ENCODE results near the gene DAZL. TPM values are rescaled to one million over a fixed set of nuclear protein-coding genes. Genes with fewer than 3 reads are reported as not detected.

The DAZL gene
- not detected in 2 replicates for total RNA-seq

- H3K27me3 ChIP-seq (ENCODE audit: insufficient read depth, low read length), result no peaks in the 10 kb centered on the region
- no peaks in the 10 kb centered on the region for H3K79me2 ChIP-seq (ENCODE audit: insufficient read depth, low read length)
- peak within 1 kb of the TSS; percentile 19 for H3K4me2 ChIP-seq (ENCODE audit: insufficient read depth, low read length)
- H4K20me1 ChIP-seq (ENCODE audit: insufficient read depth, low read length), result no peaks in the 10 kb centered on the region
- H3K4me3 ChIP-seq (ENCODE audit: insufficient read depth, low read length), result no peak within 1 kb of the TSS
- H3K36me3 ChIP-seq (ENCODE audit: insufficient read depth, low read length), result no peaks in the 10 kb centered on the region
- peaks cover 7% of the 10 kb centered on the region for H3K4me1 ChIP-seq (ENCODE audit: insufficient read depth, low read length)
- H2AFZ ChIP-seq (ENCODE audit: low read length), result no peak within 1 kb of the TSS
- H3K9me3 ChIP-seq (ENCODE audit: low read depth, low read length), result no peaks in the 10 kb centered on the region
- no peak within 1 kb of the TSS for H3K27ac ChIP-seq (ENCODE audit: low read depth, low read length)
- no peak for TF ChIP-seq CTCF (IDR thresholded peaks at IDR 0.05; ENCODE audit: extremely low read depth, low read depth, low read length)
- no peak for DNase-seq (ENCODE audit: insufficient read length, low spot score, missing footprints)
Measured at GRCh38 chr3:16604887-16605602, at the start of gene DAZL. TSS of gene DAZL (minus strand) at chr3:16605423. CDS start at chr3:16605205, 218 bp downstream.

GRCh38 chr3:16654976-16655375 lies 49.8 kb upstream of the DAZL start:
- Histone ChIP-seq H3K27me3 (ENCODE audit: insufficient read depth, low read length) (peaks cover 3% of the 10 kb centered on the region), H3K27ac (ENCODE audit: low read depth, low read length) (no peak overlapping the region), H3K36me3 (ENCODE audit: insufficient read depth, low read length) (no peaks in the 10 kb centered on the region), H2AFZ (ENCODE audit: low read length) (no peak overlapping the region), H4K20me1 (ENCODE audit: insufficient read depth, low read length) (no peaks in the 10 kb centered on the region), H3K9me3 (ENCODE audit: low read depth, low read length) (no peaks in the 10 kb centered on the region), H3K4me1 (ENCODE audit: insufficient read depth, low read length) (no peaks in the 10 kb centered on the region), H3K79me2 (ENCODE audit: insufficient read depth, low read length) (no peaks in the 10 kb centered on the region), H3K4me2 (ENCODE audit: insufficient read depth, low read length) (no peak overlapping the region), H3K4me3 (ENCODE audit: insufficient read depth, low read length) (no peak overlapping the region)
- no peak for TF ChIP-seq CTCF (IDR thresholded peaks at IDR 0.05; ENCODE audit: extremely low read depth, low read depth, low read length)
- no peak for DNase-seq (ENCODE audit: insufficient read length, low spot score, missing footprints)

GRCh38 chr3:16653712-16654111 lies 48.5 kb upstream of the DAZL start:
- TF ChIP-seq CTCF (IDR thresholded peaks at IDR 0.05; ENCODE audit: extremely low read depth, low read depth, low read length), result no peak
- no peaks in the 10 kb centered on the region for H3K79me2 ChIP-seq (ENCODE audit: insufficient read depth, low read length)
- no peaks in the 10 kb centered on the region for H4K20me1 ChIP-seq (ENCODE audit: insufficient read depth, low read length)
- peaks cover 3% of the 10 kb centered on the region for H3K27me3 ChIP-seq (ENCODE audit: insufficient read depth, low read length)
- no peak for DNase-seq (ENCODE audit: insufficient read length, low spot score, missing footprints)
- H3K4me2 ChIP-seq (ENCODE audit: insufficient read depth, low read length), result no peak overlapping the region
- no peaks in the 10 kb centered on the region for H3K9me3 ChIP-seq (ENCODE audit: low read depth, low read length)
- H3K36me3 ChIP-seq (ENCODE audit: insufficient read depth, low read length), result no peaks in the 10 kb centered on the region
- no peaks in the 10 kb centered on the region for H3K4me1 ChIP-seq (ENCODE audit: insufficient read depth, low read length)
- H2AFZ ChIP-seq (ENCODE audit: low read length), result no peak overlapping the region
- no peak overlapping the region for H3K27ac ChIP-seq (ENCODE audit: low read depth, low read length)
- H3K4me3 ChIP-seq (ENCODE audit: insufficient read depth, low read length), result no peak overlapping the region

GRCh38 chr3:16647668-16648067 lies 42.4 kb upstream of the DAZL start:
- Histone ChIP-seq H3K4me1 (ENCODE audit: insufficient read depth, low read length) (no peaks in the 10 kb centered on the region), H3K27me3 (ENCODE audit: insufficient read depth, low read length) (no peaks in the 10 kb centered on the region)
- no peak for TF ChIP-seq CTCF (IDR thresholded peaks at IDR 0.05; ENCODE audit: extremely low read depth, low read depth, low read length)

More at GRCh38 chr3:16647668-16648067, 42.4 kb upstream of the DAZL start:
- no peak overlapping the region for H3K27ac ChIP-seq (ENCODE audit: low read depth, low read length)
- H4K20me1 ChIP-seq (ENCODE audit: insufficient read depth, low read length), result no peaks in the 10 kb centered on the region
- H3K79me2 ChIP-seq (ENCODE audit: insufficient read depth, low read length), result no peaks in the 10 kb centered on the region
- H3K36me3 ChIP-seq (ENCODE audit: insufficient read depth, low read length), result no peaks in the 10 kb centered on the region
- H3K4me3 ChIP-seq (ENCODE audit: insufficient read depth, low read length), result no peak overlapping the region
- H3K9me3 ChIP-seq (ENCODE audit: low read depth, low read length), result no peaks in the 10 kb centered on the region
- H3K4me2 ChIP-seq (ENCODE audit: insufficient read depth, low read length), result no peak overlapping the region
- H2AFZ ChIP-seq (ENCODE audit: low read length), result no peak overlapping the region
- no peak for DNase-seq (ENCODE audit: insufficient read length, low spot score, missing footprints)
